GM19193 (cell line): ENCODE data around the gene PCSK6.

ENCODE experiments used
- POLR2A ChIP-seq: IDR thresholded peaks from 4 replicates; pipeline ENCODE4 v1.6.1; 2011; ENCODE audit not compliant: insufficient read depth, insufficient read length; ENCODE audit errors: extremely low read depth

Gene PCSK6

DNA sequence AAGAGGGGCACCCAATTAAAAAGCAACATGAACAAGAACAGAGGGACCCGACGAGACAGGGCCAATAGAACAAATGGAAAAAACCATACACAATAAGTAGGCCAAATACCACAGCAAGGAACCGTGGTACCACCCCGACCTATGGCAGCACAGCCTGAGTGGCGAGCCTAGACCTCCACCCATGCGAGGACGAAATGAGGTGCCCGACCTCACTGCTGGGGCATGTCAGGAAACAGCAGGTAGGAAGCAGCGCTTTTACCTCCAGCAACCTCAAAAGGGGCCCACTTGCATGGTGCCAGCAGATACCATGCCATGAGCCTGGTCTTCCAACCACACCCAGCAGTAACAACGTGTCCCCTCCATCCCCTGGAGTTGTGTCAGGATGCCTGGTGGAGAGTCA is 77.9 kb downstream of the PCSK6 start:
- no peak for TF ChIP-seq POLR2A

DNA sequence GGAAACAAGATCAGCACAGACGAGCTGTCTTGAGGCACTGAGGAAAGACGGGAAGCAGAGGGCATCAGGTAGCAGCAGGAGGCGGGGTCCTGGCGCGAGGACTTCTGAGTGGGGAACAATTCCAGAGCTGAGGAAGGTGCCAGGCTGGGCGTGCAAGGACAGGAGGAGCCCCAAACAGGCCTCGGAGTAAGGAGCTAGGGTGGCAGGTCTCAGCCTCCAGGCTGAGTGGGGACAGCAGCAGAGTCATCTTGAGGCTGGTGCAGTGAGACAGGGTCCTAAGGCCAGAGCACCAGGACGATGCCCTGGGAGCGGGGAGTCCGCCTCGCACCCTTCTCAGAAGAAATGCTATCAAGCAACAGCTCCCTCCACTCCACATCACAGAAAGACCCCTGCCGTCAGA is 78.4 kb downstream of the PCSK6 start:
- TF ChIP-seq POLR2A = no peak

DNA sequence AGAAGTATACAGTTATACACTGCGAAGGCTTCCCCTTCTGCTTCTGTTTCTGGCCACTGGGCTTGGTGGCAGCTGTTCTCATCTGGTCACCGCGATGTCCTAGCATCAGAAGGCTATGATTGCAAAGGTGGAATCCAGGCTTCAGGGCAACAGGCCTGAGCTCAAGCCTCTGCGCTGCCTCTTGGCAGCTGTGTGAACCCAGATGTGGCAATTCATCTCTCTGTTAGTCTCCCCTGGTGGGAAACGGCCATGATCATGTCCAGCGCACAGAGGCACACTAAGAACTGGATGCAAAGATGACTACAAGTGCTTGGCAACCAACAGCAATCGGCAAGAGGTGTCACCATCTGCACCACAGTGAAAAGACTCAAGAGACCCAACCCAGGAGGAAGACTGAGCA is 78.9 kb downstream of the PCSK6 start:
- no peak for TF ChIP-seq POLR2A

DNA sequence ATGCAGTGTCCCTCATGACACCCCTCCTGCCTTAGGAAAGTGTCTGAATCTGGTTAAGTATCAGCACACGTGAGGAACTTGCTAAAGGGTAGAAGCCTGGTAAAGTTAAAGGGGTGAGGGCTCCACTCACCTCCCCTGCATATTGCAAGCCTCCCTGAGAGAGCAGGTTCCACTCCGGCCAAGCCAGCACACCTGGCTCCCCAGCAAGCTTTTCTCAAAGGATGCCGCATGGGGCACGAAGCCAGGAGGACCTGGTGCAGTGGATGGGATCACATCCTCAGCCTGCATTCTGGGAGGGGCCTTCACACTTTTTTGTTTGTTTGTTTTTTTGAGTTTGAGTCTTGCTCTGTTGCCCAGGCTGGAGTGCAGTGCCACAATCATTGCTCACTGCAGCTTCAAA is 79.9 kb downstream of the PCSK6 start:
- TF ChIP-seq POLR2A = no peak

DNA sequence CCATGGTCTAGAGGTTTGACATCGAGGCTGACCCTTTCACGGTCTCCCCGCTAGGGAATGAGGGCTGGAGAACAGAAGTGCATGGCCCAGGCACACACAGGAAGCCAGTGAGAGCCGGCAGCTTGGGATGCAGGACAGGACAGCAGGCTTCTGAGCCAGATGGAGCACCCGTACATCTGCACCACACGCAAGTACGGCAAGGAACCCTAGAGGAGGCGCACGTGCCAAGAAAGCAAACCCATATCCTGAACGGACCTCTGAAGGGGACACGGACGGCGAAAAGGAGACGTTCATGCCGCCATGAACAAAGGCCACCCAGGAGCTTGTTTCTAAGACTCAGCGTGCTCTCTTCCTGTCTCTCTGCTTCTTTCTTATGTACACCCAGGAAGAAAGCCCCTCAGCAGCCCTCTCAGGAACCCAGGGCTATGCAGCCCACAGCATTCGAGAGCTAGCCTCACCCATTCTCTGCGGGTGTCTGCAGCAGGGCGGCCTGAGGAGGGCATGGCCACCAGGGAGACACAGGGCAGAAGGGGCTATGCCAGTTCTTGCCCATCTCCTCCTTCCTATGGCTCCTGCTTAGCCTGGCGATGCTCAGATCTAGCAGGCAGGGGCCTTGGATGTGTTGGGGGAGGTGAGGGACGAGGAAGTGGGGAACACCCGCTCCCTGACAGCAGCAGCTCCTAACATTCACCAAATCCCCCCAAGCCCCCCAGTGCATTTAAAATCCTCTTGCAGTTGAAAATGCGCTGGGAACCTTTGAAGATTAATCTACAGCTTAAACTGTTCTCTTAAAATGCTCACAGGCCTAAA is 81.3 kb downstream of the PCSK6 start:
- no peak for TF ChIP-seq POLR2A

DNA sequence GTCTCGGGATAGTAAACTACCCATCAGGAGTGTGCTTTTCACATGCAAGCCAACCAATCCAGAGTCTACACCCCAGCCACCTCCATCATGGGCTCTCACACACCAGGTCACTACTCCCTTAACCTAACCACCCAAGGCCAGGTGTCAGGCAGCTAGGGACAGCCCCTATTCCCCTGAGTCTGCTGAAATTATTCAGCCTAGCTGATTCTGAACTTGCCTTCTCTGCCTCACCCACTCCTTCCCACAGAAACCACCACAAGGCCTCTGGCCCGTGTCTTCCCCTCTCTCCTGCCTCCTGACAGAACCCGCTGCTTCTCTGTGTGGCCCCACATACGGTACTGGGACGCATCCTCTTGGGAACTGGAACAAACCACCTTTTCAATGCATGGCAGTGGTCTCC is 82.1 kb downstream of the PCSK6 start:
- TF ChIP-seq POLR2A = no peak

DNA sequence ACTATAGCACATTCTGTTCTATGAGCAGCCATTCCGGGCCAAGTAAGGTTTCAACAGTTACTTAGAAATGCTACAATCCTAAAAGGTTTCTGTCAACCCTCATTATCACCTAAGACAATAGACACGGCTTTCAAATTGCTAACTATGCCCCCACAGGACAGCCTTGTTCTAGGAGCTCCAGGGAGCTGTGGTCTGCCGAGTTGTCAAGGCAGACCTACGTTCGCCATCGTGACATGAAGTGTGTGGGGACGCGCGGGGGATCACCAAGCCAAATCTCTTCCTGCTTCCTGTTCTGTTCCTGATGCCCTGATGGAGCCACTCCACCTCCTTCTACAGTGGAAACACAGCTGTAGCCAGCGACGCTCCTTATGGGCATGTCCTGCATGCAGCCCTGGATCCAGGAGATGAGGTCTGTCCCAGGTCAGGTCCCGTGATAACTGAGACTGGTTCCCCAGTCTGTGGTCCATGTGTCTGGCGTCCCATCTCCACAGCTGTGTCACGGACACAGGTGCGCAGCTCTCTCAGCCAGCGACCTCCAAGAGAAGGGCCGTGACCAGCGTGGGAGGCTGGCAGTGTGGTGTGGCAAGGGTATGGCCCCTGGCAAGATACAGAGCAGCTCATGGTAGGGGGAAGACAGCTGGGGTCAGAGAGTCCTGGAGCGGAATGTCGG is 82.8 kb downstream of the PCSK6 start:
- TF ChIP-seq POLR2A = no peak

DNA sequence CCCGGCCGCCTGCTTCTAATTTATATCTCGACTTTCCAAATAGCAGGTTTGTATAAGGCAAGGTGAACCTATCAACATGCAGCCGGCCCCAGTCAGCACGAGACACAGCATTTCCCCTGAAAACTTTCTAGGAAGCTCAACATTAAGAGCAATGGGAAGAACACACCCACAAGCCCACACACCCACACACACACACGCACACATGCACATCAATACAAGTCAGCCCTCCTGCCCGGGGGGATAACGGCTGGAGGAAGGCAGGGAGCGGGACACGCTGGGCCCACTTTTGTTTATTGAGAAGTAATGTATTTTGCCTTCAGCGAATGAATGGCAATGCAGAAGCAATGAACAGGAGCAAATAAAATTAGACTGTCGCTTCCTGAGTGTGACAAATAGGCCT is 83.5 kb downstream of the PCSK6 start:
- no peak for TF ChIP-seq POLR2A

DNA sequence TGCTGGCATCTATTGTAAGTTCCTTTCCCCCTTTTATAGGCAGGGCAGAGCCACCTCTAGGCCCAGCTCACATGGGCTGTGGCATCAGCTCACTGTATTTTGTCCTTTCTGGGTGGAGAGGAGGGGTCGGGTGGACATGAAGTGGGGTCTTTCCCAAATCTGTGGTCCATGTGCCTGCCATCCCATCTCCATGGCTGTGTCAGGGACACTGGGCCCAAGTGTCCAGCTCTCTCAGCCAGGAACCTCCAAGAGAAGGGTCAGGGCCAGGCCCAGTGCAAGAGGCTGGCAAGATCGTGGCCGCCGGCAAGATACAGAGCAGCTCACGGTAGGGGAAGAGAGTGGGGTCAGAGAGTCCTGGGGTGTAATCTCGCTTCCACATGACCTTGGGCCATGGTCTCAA is 85.3 kb downstream of the PCSK6 start:
- TF ChIP-seq POLR2A = no peak

DNA sequence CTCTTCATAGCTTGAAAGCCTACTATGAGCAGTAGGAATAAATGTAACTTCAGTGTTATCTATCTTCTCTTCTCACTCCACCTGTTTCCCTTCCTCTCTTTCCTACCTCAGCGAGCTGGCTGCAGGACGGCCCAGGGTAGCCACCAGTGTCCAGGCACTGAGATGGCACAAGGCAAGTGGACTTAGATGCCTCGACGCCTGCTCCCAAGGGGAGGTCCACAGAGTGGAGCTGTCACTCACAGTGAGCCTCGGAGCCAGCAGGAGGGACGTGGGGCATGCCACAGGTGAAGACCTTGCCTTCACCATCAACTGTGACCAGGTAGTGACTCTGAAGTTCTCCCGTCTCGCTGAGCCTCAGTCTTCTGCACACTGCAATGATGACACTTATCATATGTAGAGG is 88.2 kb downstream of the PCSK6 start:
- TF ChIP-seq POLR2A = no peak

DNA sequence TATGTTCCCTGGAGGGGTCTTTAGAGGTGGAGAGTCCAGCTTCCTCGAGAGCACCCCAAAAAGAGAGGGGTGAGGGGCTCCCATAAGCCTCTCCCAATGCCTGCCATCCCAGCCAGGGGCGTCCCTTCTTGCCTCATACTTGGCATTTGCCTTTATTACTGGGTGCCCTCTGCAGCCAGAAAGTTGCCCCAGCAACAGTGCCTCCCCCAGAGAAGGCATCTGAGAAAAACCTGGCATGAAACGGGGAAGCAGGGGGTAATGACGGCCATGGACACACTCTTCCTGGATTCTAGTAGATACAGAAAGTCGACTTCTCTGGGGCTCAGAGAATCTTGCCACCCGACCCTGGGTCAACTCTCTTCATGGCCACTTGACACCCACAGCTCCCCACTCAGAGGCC is 90.1 kb downstream of the PCSK6 start:
- TF ChIP-seq POLR2A = no peak

DNA sequence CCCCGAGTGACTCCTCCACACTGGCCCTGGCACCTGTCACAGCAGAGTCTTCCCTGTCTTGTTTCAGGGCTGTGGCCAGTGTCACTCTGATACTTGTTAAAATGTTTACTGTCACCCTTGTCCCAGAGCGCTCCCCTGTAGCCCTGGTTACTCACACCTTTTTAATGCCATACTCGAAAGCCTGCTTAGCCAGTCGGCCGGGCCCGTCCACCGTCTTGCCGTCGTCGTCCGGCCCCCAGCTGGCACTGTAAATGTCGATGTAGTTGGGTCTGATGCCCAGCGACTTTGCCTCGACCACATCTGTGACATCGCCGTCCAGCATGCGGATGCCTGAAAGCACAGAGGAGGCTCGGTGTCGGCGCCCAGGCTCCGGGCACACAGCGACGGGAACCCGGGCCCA is 91.3 kb downstream of the PCSK6 start:
- no peak for TF ChIP-seq POLR2A

DNA sequence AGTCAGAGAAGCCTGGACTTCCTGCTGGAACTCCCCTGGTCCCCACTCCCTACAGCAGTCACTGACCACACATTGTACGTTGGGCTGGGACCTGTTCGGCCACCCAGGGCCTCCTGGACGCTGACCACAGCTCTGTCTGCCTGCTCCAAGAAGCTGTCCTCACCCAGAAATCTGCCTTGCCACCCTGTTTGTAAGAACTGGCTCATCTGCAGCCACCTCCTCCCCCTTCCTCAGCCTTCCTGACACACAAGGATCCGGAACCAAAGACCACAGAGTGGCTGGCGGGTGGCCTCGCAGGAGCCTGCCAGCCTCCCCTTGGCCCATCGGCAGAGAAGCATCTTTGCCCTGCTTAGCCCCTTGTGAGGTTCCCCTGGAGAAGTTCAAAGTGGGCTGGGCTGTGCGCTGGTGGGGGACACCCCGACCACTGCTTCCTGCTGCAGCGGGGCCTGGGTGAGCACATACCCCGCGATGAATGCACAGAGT is 91.9 kb downstream of the PCSK6 start:
- no peak for TF ChIP-seq POLR2A

DNA sequence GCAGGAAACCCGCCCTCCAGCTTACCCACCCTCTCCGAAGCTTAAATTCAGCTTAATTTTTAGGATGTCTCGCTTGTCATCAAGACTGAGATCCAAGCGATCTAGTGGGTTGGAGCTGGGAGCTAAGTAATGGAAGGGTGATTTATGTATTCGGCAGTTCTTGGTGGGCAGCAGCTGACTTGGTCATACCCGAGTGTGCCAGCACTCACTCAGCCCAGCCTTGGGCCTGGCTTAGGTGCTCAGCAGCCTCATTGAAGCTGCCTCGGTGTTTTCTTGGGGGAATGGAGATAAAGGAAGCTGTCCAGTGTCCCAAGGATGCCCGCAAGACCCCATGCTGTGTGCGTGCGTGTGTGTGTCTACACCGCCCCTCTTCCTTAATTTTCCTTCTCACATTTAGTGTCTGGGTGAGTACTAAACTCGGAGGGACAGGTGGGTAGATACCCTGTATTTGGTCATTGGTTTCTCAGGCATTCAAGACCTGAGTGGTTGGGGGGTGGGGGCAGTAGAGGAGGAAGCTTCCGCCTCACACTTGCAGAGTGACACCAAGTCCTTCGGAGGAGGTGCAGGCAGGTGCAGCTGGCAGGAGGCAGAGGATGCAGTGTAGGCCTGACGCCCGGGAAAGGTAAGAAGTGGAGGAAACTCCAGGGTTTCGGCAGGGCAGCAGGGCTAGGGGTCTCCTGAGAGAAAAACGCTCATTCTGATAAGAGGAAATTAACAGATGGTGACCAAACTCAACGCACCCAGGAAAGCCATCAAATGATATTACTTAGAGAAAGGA is 92.8 kb downstream of the PCSK6 start:
- no peak for TF ChIP-seq POLR2A

DNA sequence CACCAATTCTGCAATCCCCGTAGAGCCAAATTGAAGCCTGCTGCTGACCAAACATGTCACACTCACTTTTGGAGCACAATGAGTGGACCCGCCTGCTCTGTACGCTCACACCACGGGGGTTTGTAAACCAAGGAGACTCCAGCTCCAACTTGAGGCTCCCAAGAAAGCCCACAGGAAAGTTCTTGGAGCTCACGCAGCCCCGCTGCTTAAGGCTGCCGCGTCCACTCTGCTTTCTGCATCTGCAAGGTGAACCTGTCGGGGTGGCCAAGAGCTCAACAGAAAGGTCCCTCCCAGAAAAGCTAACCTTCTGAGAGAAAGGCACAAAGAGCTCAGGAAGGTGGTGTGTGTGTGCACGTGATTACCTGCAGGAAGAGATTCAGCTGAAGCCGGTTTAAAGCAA is 94.9 kb downstream of the PCSK6 start:
- no peak for TF ChIP-seq POLR2A
